ENCODE measurements around the gene CNBD2.

DNA sequence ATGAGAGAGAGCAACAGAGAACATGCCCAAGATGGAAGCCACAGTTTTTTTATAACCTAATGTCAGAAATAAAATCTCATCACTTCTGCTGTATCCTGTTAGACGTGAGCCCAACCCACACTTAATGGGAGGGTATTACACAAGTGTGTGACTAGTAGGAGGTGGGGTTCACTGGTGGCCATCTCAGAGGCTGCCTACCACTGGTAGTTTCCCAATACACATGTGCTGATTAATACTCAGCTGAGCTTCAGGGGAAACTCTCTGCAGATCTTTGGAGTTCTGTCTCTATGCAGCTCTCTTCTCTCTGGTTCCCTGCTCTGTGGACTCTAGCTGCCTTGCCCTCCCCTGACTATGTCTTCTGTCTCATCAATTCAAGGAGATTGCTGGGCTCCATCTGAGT, 35.7 kb downstream of the CNBD2 start:
- TF ChIP-seq CTCF (IDR thresholded peaks at IDR 0.05; ENCODE audit: insufficient read depth, low read depth, low read length) = no peak
- TF ChIP-seq EZH2 (IDR thresholded peaks at IDR 0.05; ENCODE audit: insufficient read depth, low read length) = no peak
